Fibroblast of lung (primary cell): ENCODE results near the gene NFATC3.

Source experiments
- CTCF ChIP-seq, 2 donors: IDR thresholded peaks in 1 of 2; conservative IDR thresholded peaks in 1 of 2; 1 replicate in 1 of 2; 2 replicates in 1 of 2; pipeline ENCODE4 v1.5.1; 2011 to 2012; ENCODE audit warnings: low read length in 2 of 2, control low read depth in 1 of 2, inconsistent platforms in 1 of 2, low read depth in 1 of 2, mild to moderate bottlenecking in 1 of 2
- EZH2 ChIP-seq: IDR thresholded peaks from 2 replicates; pipeline ENCODE4 v1.5.1; 2012; ENCODE audit warnings: low read length, control low read depth, mild to moderate bottlenecking; ENCODE audit errors: missing control alignments

- TF ChIP-seq CTCF (conservative IDR thresholded peaks at IDR 0.05 in 1 of 2, IDR thresholded peaks at IDR 0.05 in 1 of 2; ENCODE audit: low read depth in 1 of 2, low read length in 2 of 2): no peak
- no peak for TF ChIP-seq EZH2
Measured at GRCh38 chr16:68238029-68238345, 152.8 kb downstream of the NFATC3 start.
